Activated CD4-positive, alpha-beta T cell treated with anti-CD3 and anti-CD28 coated beads, Interleukin-2, amount 10 ng/mL, durations not matched to agents 24 days and 14 days (primary cell): Measurements from ENCODE around the gene FGGY. TPM values are rescaled to one million over a fixed set of nuclear protein-coding genes. Genes with fewer than 3 reads are reported as not detected.
"Not testable (repeated sequence)": the region's sequence is repeated elsewhere in the genome, so short reads cannot be mapped to it uniquely, and the experiment has no call there.

Experiments
- DNase-seq: peaks from one replicate; pipeline ENCODE4 v3.0.0; 2022
- H3K27ac Mint-ChIP-seq: one replicate; pipeline ENCODE4 v1.8.0; 2022; ENCODE audit warnings: mild to moderate bottlenecking, mixed read lengths
- H3K27me3 Mint-ChIP-seq: one replicate; pipeline ENCODE4 v1.8.0; 2022; ENCODE audit warnings: mixed read lengths
- H3K36me3 Mint-ChIP-seq: one replicate; pipeline ENCODE4 v1.8.0; 2022; ENCODE audit warnings: low read depth, mild to moderate bottlenecking, mixed read lengths
- H3K4me1 Mint-ChIP-seq: one replicate; pipeline ENCODE4 v1.8.0; 2021; ENCODE audit warnings: mixed read lengths
- H3K4me3 Mint-ChIP-seq: one replicate; pipeline ENCODE4 v1.8.0; 2022; ENCODE audit warnings: mild to moderate bottlenecking, moderate library complexity, mixed read lengths
- H3K9me3 Mint-ChIP-seq: one replicate; pipeline ENCODE4 v1.8.0; 2021; ENCODE audit warnings: mixed read lengths
- intact Hi-C: fragments of 100-400 bp; cut with micrococcal nuclease; formaldehyde crosslinking; loops from one replicate; pipeline ENCODE4 v1.15.1; 2023
- total RNA-seq: library from RNA; stranded (reverse); gene quantifications from 2 replicates; pipeline ENCODE4 v1.2.3, GENCODE V29; 2022

FGGY gene
- total RNA-seq, 1 donor from 2014 or later = 8.1 TPM

DNA sequence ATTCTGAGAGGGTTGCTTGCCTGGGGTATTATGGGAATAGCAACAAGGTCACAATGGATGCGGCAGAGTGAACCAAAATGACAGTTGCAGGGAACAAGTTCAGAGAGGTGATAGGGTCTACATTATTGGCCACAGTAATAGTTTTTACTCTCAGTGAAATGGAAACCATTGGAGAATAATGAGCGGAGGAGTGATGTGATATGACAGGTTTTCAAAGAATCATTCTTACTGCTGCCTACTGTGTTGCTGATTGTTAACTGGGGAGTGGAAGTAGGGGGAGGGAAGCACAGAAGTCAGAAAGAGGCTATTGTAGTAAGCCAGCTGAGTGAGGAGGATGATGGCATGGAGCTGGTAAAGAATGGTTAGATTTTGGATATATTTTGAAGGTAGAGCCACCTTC, 322.7 kb downstream of the FGGY start:
- Mint-ChIP-seq H3K4me1 (no peaks in the 10 kb centered on the region), H3K4me3 (no peak overlapping the region), H3K9me3 (peaks cover 7% of the 10 kb centered on the region), H3K27ac (no peak overlapping the region), H3K27me3 (no peaks in the 10 kb centered on the region), H3K36me3 (no peaks in the 10 kb centered on the region)
- no peak for DNase-seq
- intact Hi-C loops = no loop called here

DNA sequence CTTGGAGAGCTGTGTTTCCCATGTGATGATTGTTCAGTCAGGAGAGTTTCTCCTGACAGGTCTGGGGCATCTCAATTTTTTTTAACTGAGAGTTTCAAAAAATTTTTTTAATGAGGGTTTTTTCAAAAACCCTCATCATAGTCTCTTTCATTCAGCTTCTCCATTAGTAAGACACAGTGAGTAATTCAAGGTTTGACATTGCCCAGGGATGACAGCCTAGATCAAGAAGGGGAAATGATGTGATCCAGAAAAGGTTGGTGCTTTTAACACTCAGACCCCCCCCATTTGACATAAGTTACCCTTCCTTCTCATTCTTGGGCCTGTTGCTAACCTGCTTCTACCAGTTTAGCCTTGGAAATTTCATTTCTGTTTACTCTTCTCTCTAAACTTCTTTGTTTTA, 328.5 kb downstream of the FGGY start:
- intact Hi-C loops = no loop called here
- Mint-ChIP-seq H3K4me3 (no peak overlapping the region), H3K27me3 (no peaks in the 10 kb centered on the region), H3K9me3 (peaks cover 3% of the 10 kb centered on the region), H3K4me1 (no peaks in the 10 kb centered on the region), H3K36me3 (no peaks in the 10 kb centered on the region), H3K27ac (no peak overlapping the region)
- DNase-seq = no peak

DNA sequence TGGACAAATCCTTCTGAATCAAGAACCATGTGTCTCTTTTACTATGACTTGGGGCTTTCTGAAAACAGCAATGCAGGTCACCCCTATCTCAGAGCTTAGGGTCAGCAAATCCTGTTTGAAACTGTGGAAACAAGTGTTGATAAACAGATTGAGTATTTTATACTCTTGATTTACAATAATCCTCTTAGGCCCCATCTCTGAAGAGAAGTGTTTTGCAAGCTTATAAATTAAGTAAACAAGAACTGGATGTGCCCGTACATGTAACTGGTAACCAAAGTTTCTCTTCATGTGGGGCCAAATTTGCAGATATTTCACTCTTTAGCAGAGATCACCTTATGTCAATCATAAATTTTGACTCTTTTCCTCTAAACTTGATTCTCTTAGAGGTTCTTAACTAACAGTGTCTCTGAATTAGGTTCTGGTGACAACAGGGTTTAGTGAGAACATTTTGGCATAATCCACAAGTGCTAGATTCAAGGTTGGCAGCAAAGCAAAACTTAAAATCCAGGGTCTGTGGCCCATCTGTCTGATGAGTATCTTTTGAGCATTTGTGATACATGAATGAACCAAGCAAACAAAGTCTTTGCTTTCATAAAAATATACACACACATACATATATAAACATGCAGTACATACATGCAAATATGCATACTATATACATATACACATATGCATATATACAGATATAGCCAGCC, 334.8 kb downstream of the FGGY start:
- intact Hi-C loops = no loop called here
- no peaks in the 10 kb centered on the region for H3K27me3 Mint-ChIP-seq
- no peak overlapping the region for H3K4me3 Mint-ChIP-seq
- no peak overlapping the region for H3K27ac Mint-ChIP-seq
- no peaks in the 10 kb centered on the region for H3K4me1 Mint-ChIP-seq
- peaks cover 5% of the 10 kb centered on the region for H3K9me3 Mint-ChIP-seq
- DNase-seq = no peak
- no peaks in the 10 kb centered on the region for H3K36me3 Mint-ChIP-seq

DNA sequence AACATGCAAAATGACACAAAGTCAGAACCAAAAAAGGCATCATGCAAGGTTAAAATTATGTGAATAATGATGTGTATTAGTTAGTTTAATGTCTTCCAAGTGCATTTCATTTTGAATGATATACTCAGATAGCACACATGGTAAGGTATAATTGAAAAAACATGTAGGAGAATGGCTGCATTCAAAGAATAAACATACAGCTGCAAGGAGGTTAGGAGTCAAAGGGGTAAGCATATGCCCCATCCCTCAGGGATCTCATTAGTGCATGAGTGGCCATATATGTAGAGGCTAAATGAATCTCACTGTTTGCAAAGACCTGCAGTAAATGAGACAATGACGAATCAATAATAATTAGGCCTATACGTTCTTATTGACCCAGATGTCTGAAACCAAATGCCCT, 338.2 kb downstream of the FGGY start:
- no peak overlapping the region for H3K27ac Mint-ChIP-seq
- intact Hi-C loops = no loop called here
- H3K4me1 Mint-ChIP-seq = no peaks in the 10 kb centered on the region
- H3K9me3 Mint-ChIP-seq = peaks cover 5% of the 10 kb centered on the region
- DNase-seq = no peak
- no peaks in the 10 kb centered on the region for H3K27me3 Mint-ChIP-seq
- no peaks in the 10 kb centered on the region for H3K36me3 Mint-ChIP-seq
- no peak overlapping the region for H3K4me3 Mint-ChIP-seq

DNA sequence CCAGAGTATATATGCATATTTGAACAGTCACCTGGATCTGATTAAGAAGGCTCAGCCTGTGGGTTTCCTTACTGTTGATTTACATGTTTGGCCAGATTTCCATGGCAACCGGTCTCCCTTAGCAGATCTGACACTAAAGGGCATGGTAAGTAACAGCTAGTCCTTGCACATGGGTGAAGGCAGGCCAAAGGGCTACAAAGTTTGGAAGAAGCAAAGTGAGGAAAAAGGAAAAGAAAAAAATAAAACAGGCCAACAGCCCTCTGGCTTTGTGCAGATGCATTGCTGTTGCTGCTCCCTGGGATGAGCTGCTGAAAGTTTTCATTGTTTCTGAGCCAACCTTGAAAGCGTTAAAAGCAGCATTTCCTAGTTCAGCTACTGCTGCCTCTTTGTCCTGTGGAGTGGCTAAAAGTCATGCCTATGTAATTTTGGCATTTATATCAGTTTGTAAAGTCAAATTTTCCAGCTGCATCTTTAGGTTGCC, 341.4 kb downstream of the FGGY start:
- Mint-ChIP-seq H3K27ac (no peak overlapping the region), H3K4me3 (no peak overlapping the region), H3K4me1 (no peaks in the 10 kb centered on the region), H3K36me3 (no peaks in the 10 kb centered on the region), H3K27me3 (no peaks in the 10 kb centered on the region), H3K9me3 (peaks cover 5% of the 10 kb centered on the region)
- intact Hi-C loops = no loop called here
- DNase-seq = no peak

- no peak for DNase-seq
- intact Hi-C loops = no loop called here
- Mint-ChIP-seq H3K4me3 (no peak overlapping the region), H3K9me3 (no peaks in the 10 kb centered on the region), H3K27me3 (no peaks in the 10 kb centered on the region), H3K4me1 (no peaks in the 10 kb centered on the region), H3K27ac (no peak overlapping the region), H3K36me3 (no peaks in the 10 kb centered on the region)
These were observed 342.4 kb downstream of the FGGY start for GRCh38 chr1:59639266-59639665.

DNA sequence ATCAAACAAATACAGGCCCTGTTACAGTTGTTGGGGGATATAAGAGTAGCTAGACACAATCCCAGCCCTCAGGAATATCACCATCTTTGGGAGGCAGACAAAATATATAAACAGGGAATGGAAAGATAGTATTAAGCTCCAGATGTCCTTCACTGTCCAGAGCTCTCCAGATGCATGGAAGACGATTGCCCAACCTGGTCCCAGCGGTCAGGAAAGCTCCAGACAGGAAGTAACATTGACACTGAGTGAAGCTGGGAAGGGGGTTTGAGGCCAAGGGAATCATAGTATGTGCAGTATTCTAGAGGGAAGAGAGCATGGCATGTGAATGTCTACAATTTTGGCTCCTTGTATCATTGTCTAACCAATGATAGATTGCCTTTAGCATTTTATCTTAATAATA, 344.0 kb downstream of the FGGY start:
- Mint-ChIP-seq H3K36me3 (no peaks in the 10 kb centered on the region), H3K27me3 (no peaks in the 10 kb centered on the region), H3K27ac (no peak overlapping the region), H3K9me3 (no peaks in the 10 kb centered on the region), H3K4me1 (no peaks in the 10 kb centered on the region), H3K4me3 (no peak overlapping the region)
- no peak for DNase-seq
- intact Hi-C loops = no loop called here

GRCh38 chr1:59641836-59642235, 344.9 kb downstream of the FGGY start:
- Mint-ChIP-seq H3K9me3 (peaks cover 4% of the 10 kb centered on the region), H3K27ac (no peak overlapping the region), H3K36me3 (no peaks in the 10 kb centered on the region), H3K4me3 (no peak overlapping the region), H3K4me1 (no peaks in the 10 kb centered on the region), H3K27me3 (no peaks in the 10 kb centered on the region)
- DNase-seq = no peak
- intact Hi-C loops = no loop called here

DNA sequence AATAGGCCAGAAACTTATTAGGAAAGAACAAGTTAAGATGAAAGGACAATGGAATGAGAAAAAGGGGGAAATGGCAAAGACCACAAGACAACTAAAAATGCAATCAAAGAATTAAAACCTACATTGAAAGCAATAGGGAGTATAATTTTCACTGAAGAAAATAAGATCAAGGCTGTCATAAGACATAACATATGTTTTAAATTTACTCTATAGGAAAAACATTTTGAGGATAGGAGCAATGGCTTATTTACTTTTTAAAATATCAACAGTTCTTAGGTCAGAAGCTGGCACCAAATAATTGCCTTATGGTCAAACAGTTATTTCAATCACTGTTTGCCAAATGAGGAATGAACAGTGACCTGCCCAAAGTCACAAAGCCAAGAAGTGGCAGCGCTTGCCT, 346.6 kb downstream of the FGGY start:
- H3K27ac Mint-ChIP-seq = no peak overlapping the region

GRCh38 chr1:59645893-59646292, 349.0 kb downstream of the FGGY start:
- Mint-ChIP-seq H3K27ac (no peak overlapping the region), H3K4me1 (no peaks in the 10 kb centered on the region), H3K27me3 (no peaks in the 10 kb centered on the region), H3K9me3 (peaks cover 10% of the 10 kb centered on the region), H3K36me3 (no peaks in the 10 kb centered on the region), H3K4me3 (no peak overlapping the region)
- no peak for DNase-seq
- intact Hi-C loops = no loop called here

More for the DNA sequence above, 346.6 kb downstream of the FGGY start:
- H3K4me3 Mint-ChIP-seq = no peak overlapping the region
- DNase-seq = no peak
- no peaks in the 10 kb centered on the region for H3K4me1 Mint-ChIP-seq
- peaks cover 10% of the 10 kb centered on the region for H3K9me3 Mint-ChIP-seq
- intact Hi-C loops = no loop called here
- H3K36me3 Mint-ChIP-seq = no peaks in the 10 kb centered on the region
- H3K27me3 Mint-ChIP-seq = no peaks in the 10 kb centered on the region

DNA sequence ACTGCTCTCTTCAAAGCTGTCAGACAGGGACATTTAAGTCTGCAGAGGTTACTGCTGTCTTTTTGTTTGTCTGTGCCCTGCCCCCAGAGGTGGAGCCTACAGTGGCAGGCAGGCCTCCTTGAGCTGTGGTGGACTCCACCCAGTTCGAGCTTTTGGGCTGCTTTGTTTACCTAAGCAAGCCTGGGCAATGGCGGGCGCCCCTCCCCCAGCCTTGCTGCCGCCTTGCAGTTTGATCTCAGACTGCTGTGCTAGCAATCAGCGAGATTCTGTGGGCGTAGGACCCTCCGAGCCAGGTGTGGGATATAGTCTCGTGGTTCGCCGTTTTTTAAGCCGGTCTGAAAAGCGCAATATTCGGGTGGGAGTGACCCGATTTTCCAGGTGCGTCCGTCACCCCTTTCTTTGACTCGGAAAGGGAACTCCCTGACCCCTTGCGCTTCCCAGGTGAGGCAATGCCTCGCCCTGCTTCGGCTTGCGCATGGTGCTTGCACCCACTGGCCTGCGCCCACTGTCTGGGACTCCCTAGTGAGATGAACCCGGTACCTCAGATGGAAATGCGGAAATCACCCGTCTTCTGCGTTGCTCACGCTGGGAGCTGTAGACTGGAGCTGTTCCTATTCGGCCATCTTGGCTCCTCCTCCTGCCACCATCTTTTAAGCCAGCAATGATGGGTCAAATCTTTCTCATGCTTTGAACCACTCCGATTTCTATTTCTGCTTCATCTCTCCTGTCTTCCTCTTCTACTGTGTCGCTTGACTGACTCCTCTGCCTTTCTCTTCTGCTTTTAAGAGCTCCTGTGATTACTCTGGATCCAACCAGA, 356.5 kb downstream of the FGGY start:
- H3K36me3 Mint-ChIP-seq, H3K4me1 Mint-ChIP-seq, DNase-seq, H3K27ac Mint-ChIP-seq, intact Hi-C loops, H3K9me3 Mint-ChIP-seq, H3K27me3 Mint-ChIP-seq, H3K4me3 Mint-ChIP-seq: not testable (repeated sequence)

GRCh38 chr1:59653968-59654367, 357.1 kb downstream of the FGGY start:
- DNase-seq = no peak
- intact Hi-C loops = no loop called here
- no peaks in the 10 kb centered on the region for H3K9me3 Mint-ChIP-seq

GRCh38 chr1:59657873-59658465, 361.1 kb downstream of the FGGY start:
- H3K27me3 Mint-ChIP-seq = no peaks in the 10 kb centered on the region
- no peaks in the 10 kb centered on the region for H3K4me1 Mint-ChIP-seq
- no peaks in the 10 kb centered on the region for H3K9me3 Mint-ChIP-seq
- H3K36me3 Mint-ChIP-seq = no peaks in the 10 kb centered on the region
- no peak overlapping the region for H3K4me3 Mint-ChIP-seq
- intact Hi-C loops = no loop called here
- no peak overlapping the region for H3K27ac Mint-ChIP-seq
- DNase-seq = no peak

More at GRCh38 chr1:59653968-59654367, 357.1 kb downstream of the FGGY start:
- Mint-ChIP-seq H3K27ac (no peak overlapping the region), H3K36me3 (no peaks in the 10 kb centered on the region), H3K27me3 (no peaks in the 10 kb centered on the region), H3K4me3 (no peak overlapping the region), H3K4me1 (no peaks in the 10 kb centered on the region)

- no peak overlapping the region for H3K4me3 Mint-ChIP-seq
- no peaks in the 10 kb centered on the region for H3K4me1 Mint-ChIP-seq
These were observed 367.3 kb downstream of the FGGY start for GRCh38 chr1:59664166-59664565.

More at GRCh38 chr1:59664166-59664565, 367.3 kb downstream of the FGGY start:
- Mint-ChIP-seq H3K27ac (no peak overlapping the region), H3K36me3 (no peaks in the 10 kb centered on the region), H3K27me3 (no peaks in the 10 kb centered on the region), H3K9me3 (no peaks in the 10 kb centered on the region)
- intact Hi-C loops = no loop called here
- DNase-seq = no peak
